BLaER1 (cell line): ENCODE measurements around the gene ZNF778.
A peak's percentile ranks its signal among the peaks of the same experiment; 100 is the strongest.

Experiments
- H3K27ac ChIP-seq: shearing (Covaris generic); formaldehyde crosslinking; 2 replicates; pipeline ENCODE4 v1.8.1; 2022
- H3K27me3 ChIP-seq: shearing (Covaris generic); formaldehyde crosslinking; 2 replicates; pipeline ENCODE4 v1.8.1; 2022
- H3K36me3 ChIP-seq: shearing (Covaris generic); formaldehyde crosslinking; 2 replicates; pipeline ENCODE4 v1.8.1; 2022
- H3K4me1 ChIP-seq: shearing (Covaris generic); formaldehyde crosslinking; 2 replicates; pipeline ENCODE4 v1.8.1; 2022
- H3K4me2 ChIP-seq: shearing (Covaris generic); formaldehyde crosslinking; 2 replicates; pipeline ENCODE4 v1.8.1; 2022
- H3K4me3 ChIP-seq: shearing (Covaris generic); formaldehyde crosslinking; 2 replicates; pipeline ENCODE4 v1.8.1; 2022
- H3K9ac ChIP-seq: shearing (Covaris generic); formaldehyde crosslinking; 2 replicates; pipeline ENCODE4 v1.8.1; 2022
- H3K9me3 ChIP-seq: shearing (Covaris generic); formaldehyde crosslinking; 2 replicates; pipeline ENCODE4 v1.8.1; 2022
- H4K20me1 ChIP-seq: shearing (Covaris generic); formaldehyde crosslinking; 2 replicates; pipeline ENCODE4 v1.8.1; 2022
- Cebpa-rat ChIP-seq: shearing (Covaris generic); IDR thresholded peaks from 2 replicates; pipeline ENCODE4 v1.8.1; 2022

ZNF778 gene

GRCh38 chr16:89210165-89210903 lies 7.2 kb upstream of the ZNF778 start:
- TF ChIP-seq Cebpa-rat = no peak
- H3K4me2 ChIP-seq = peak overlapping the region; percentile 61
- no peak overlapping the region for H3K27ac ChIP-seq
- no peak overlapping the region; the same call in 1 of the 2 replicates for H3K9ac ChIP-seq
- no peak overlapping the region for H3K4me3 ChIP-seq
- H3K9me3 ChIP-seq = no peaks in the 10 kb centered on the region
- H3K27me3 ChIP-seq = no peaks in the 10 kb centered on the region
- no peaks in the 10 kb centered on the region for H3K36me3 ChIP-seq
- peaks cover 18% of the 10 kb centered on the region for H3K4me1 ChIP-seq
- no peaks in the 10 kb centered on the region for H4K20me1 ChIP-seq

- no peaks in the 10 kb centered on the region for H3K9me3 ChIP-seq
- H3K36me3 ChIP-seq = no peaks in the 10 kb centered on the region
- no peak overlapping the region for H3K4me3 ChIP-seq
- H3K9ac ChIP-seq = no peak overlapping the region
- TF ChIP-seq Cebpa-rat = no peak
- peaks cover 22% of the 10 kb centered on the region for H3K4me1 ChIP-seq
- H3K27me3 ChIP-seq = no peaks in the 10 kb centered on the region
- H4K20me1 ChIP-seq = no peaks in the 10 kb centered on the region
- no peak overlapping the region for H3K27ac ChIP-seq
- H3K4me2 ChIP-seq = peak overlapping the region; percentile 61
Observed at GRCh38 chr16:89210904-89211515, 6.5 kb upstream of the ZNF778 start.

DNA sequence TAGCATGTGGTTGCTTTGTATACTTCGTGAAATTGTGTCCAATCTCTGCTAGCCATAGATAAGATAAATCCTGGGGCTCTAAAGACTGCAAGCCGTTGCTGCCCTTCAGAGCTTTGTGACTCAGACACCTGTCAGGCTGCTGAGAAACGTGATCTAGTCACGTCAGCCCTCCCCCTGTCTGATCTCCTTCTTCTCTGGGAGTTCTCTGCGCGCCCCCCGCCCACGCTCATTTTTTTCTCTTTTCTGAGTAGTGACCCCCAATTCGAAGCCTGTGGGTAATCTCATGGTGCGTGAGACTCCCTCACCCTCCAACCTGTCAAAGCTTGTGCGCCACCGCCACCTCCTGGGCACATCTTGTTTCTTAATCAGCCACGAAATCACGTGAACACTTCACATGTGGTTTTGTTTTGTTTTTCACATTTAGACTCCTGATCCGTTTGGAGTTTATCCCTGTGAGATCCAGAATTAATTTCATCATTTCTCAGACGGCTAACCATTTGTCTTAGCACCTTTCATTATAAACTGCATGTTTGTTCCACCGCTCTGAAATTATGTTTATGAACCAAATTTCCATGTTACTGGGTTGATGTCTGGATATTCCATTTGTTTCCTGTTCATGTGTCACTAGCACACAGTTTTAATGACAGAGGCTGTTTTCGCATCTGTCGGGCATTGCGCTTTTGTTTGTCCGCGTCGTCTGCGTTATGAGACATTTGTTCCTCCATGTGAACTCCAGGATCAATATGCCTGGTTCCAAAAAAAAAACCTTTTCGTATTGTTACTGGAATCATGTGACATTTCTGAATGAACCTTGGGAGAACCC lies 977 bp upstream of the ZNF778 start:
- Histone ChIP-seq H3K4me1 (peaks cover 31% of the 10 kb centered on the region), H3K9ac (peak overlapping the region; percentile 94), H3K36me3 (peaks cover 21% of the 10 kb centered on the region), H3K27ac (peak overlapping the region; percentile 91), H3K9me3 (no peaks in the 10 kb centered on the region), H3K27me3 (no peaks in the 10 kb centered on the region), H3K4me2 (peak overlapping the region; percentile 93), H4K20me1 (peaks cover 14% of the 10 kb centered on the region; the same call in 1 of the 2 replicates), H3K4me3 (peak overlapping the region; percentile 82)
- no peak for TF ChIP-seq Cebpa-rat

DNA sequence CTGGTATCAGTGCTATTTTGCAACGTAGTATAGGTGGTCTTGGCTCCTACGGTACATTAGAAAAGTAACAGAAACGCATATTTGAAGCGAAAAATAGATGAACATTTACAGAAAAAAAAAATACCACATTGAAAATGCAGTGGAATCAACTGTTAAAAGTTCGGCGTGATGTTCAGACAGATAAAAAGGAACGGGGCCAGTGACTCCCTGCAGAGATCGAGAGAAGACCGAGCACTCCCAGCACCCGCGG lies 440 bp upstream of the ZNF778 start:
- Histone ChIP-seq H3K4me2 (peak overlapping the region; percentile 93), H3K27me3 (no peaks in the 10 kb centered on the region), H3K36me3 (peaks cover 26% of the 10 kb centered on the region), H4K20me1 (peaks cover 14% of the 10 kb centered on the region; the same call in 1 of the 2 replicates), H3K9me3 (no peaks in the 10 kb centered on the region), H3K4me3 (peak overlapping the region; percentile 82), H3K9ac (peak overlapping the region; percentile 94), H3K4me1 (peaks cover 31% of the 10 kb centered on the region), H3K27ac (peak overlapping the region; percentile 91)
- no peak for TF ChIP-seq Cebpa-rat

DNA sequence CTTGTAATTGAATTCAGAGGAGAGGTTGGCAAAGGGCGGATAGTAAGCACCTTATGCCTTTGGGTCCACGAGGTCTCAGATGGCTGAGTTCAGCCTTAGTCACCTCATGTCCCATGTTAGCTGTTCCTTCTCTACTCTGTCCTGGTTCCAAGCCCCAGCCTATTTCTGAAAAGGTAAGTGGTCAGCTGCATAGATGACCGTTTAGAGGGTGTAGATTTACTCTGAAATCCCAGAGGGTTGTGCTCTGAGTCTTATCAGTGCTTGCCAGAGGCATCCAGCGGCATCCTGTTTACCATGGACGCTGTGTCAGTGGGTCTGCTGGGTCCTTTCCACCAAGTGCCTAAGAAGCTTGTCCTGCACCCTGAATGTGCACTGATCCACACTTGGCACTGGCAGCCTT lies 1.9 kb downstream of the ZNF778 start:
- H3K9ac ChIP-seq = peak overlapping the region; percentile 48
- H3K4me1 ChIP-seq = peaks cover 31% of the 10 kb centered on the region
- no peak for TF ChIP-seq Cebpa-rat
- no peak overlapping the region for H3K4me2 ChIP-seq
- H4K20me1 ChIP-seq = peaks cover 14% of the 10 kb centered on the region; the same call in 1 of the 2 replicates
- H3K27ac ChIP-seq = no peak overlapping the region
- peaks cover 49% of the 10 kb centered on the region for H3K36me3 ChIP-seq
- H3K27me3 ChIP-seq = no peaks in the 10 kb centered on the region
- H3K4me3 ChIP-seq = no peak overlapping the region
- H3K9me3 ChIP-seq = no peaks in the 10 kb centered on the region

DNA sequence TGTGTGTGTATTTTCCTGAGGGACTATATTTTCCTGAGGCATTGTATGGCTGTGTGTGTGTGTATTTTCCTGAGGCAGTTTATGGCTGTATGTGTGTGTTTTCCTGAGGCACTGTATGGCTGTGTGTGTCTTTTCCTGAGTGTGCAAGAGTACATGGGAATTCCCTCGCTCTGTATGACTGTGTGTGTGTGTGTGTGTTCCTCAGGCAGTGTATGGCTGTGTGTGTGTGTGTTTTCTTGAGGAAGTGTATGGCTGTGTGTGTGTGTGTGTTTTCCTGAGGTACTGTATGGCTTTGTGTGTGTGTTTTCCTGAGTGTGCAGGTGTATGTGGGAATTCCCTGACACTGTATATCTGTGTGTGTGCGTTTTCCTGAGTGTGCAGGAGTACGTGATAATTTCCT lies 4.1 kb downstream of the ZNF778 start:
- no peak overlapping the region for H3K9ac ChIP-seq
- H3K4me1 ChIP-seq = peaks cover 19% of the 10 kb centered on the region
- no peaks in the 10 kb centered on the region for H3K27me3 ChIP-seq
- peaks cover 14% of the 10 kb centered on the region; the same call in 1 of the 2 replicates for H4K20me1 ChIP-seq
- H3K36me3 ChIP-seq = peaks cover 72% of the 10 kb centered on the region
- no peak for TF ChIP-seq Cebpa-rat
- peaks cover 6% of the 10 kb centered on the region for H3K9me3 ChIP-seq
- H3K4me3 ChIP-seq = no peak overlapping the region
- no peak overlapping the region for H3K4me2 ChIP-seq
- no peak overlapping the region for H3K27ac ChIP-seq

- peaks cover 10% of the 10 kb centered on the region; the same call in 1 of the 2 replicates for H4K20me1 ChIP-seq
- H3K4me3 ChIP-seq = no peak overlapping the region
- peaks cover 19% of the 10 kb centered on the region for H3K9me3 ChIP-seq
- H3K4me2 ChIP-seq = no peak overlapping the region
- no peaks in the 10 kb centered on the region for H3K27me3 ChIP-seq
- TF ChIP-seq Cebpa-rat = no peak
- no peak overlapping the region for H3K27ac ChIP-seq
- H3K4me1 ChIP-seq = peaks cover 14% of the 10 kb centered on the region
- peaks cover 85% of the 10 kb centered on the region for H3K36me3 ChIP-seq
- H3K9ac ChIP-seq = no peak overlapping the region
Observed at GRCh38 chr16:89222931-89223330, 5.4 kb downstream of the ZNF778 start.

DNA sequence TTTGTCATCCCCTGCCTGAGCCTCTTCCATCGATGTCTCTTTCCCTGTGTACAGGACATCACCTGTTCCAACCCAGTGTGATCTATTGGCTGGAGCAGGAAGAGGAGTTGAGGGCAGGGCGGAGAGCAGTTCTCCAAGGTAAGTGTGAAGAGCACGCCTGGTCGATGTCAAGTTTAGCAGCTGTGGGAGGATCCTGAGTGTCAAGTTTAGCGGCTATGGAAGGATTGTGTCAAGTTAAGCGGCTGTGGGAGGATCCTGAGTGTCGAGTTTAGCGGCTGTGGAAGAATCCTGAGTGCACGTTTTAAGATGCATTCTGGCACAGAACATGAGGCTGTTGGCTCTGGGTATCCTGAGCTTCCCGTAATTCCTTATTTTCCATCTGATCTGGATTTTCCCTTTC lies 7.2 kb downstream of the ZNF778 start:
- Histone ChIP-seq H3K4me3 (no peak overlapping the region), H3K9me3 (peaks cover 37% of the 10 kb centered on the region), H3K27ac (no peak overlapping the region), H3K27me3 (no peaks in the 10 kb centered on the region), H3K9ac (no peak overlapping the region), H3K4me1 (no peaks in the 10 kb centered on the region), H3K4me2 (no peak overlapping the region), H3K36me3 (peaks cover 98% of the 10 kb centered on the region), H4K20me1 (0 out of 2 replicates have a peak, but pooled peaks cover 5% of the 10 kb centered on the region)
- no peak for TF ChIP-seq Cebpa-rat

DNA sequence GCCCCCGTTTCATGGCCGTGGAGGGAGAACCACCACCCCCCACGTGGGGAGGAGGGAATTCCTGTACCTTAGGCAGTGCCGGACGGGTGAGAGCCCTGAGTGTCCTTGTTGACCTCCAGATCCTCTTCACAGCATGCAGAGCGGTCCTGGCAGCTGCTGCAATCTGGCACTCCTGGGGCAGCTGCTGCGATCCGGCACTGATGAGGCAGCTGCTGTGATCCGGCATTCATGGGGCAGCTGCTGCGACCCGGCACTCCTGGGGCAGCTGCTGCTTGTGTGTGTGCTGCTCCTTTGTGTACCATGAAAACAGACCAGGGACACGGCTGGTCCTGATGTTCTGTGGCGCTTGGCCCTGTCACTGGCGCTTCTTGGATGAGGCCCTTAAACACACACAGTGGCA lies 12.8 kb downstream of the ZNF778 start:
- Histone ChIP-seq H3K36me3 (peaks cover 97% of the 10 kb centered on the region), H3K4me2 (no peak overlapping the region), H3K27me3 (no peaks in the 10 kb centered on the region), H3K4me3 (no peak overlapping the region), H4K20me1 (no peaks in the 10 kb centered on the region), H3K9ac (no peak overlapping the region), H3K4me1 (no peaks in the 10 kb centered on the region), H3K27ac (no peak overlapping the region), H3K9me3 (peaks cover 57% of the 10 kb centered on the region)
- no peak for TF ChIP-seq Cebpa-rat

- Histone ChIP-seq H3K27ac (no peak overlapping the region), H4K20me1 (no peaks in the 10 kb centered on the region), H3K9me3 (peaks cover 46% of the 10 kb centered on the region), H3K4me3 (no peak overlapping the region), H3K27me3 (no peaks in the 10 kb centered on the region), H3K4me2 (no peak overlapping the region), H3K4me1 (no peaks in the 10 kb centered on the region), H3K9ac (no peak overlapping the region), H3K36me3 (peaks cover 89% of the 10 kb centered on the region)
- TF ChIP-seq Cebpa-rat = no peak
Observed at GRCh38 chr16:89232107-89232506, 14.6 kb downstream of the ZNF778 start.
